Activated T-helper 2 cell treated with anti-CD3 and anti-CD28 coated beads, Interferon-gamma antibody, Interleukin-2, Interleukin-4, amounts not matched to agents 10 μg/mL and 5 μg/mL and 100 μg/mL, durations not matched to agents 14 hours and 24 hours and 36 hours (primary cell): ENCODE data around the gene CEP89. TPM values are rescaled to one million over a fixed set of nuclear protein-coding genes. Genes with fewer than 3 reads are reported as not detected.
"Not testable (repeated sequence)": the region's sequence is repeated elsewhere in the genome, so short reads cannot be mapped to it uniquely, and the experiment has no call there.

Experiments used
- DNase-seq: peaks from one replicate; pipeline ENCODE4 v3.0.0; 2021; ENCODE audit warnings: low spot score
- H3K27ac Mint-ChIP-seq: one replicate; pipeline ENCODE4 v1.8.0; 2021; ENCODE audit warnings: mixed read lengths
- H3K27me3 Mint-ChIP-seq: one replicate; pipeline ENCODE4 v1.8.0; 2021; ENCODE audit warnings: low read depth, mixed read lengths
- H3K36me3 Mint-ChIP-seq: one replicate; pipeline ENCODE4 v1.8.0; 2021; ENCODE audit warnings: low read depth, mixed read lengths
- H3K4me1 Mint-ChIP-seq: one replicate; pipeline ENCODE4 v1.8.0; 2021; ENCODE audit warnings: low read depth, mixed read lengths
- H3K4me3 Mint-ChIP-seq: one replicate; pipeline ENCODE4 v1.8.0; 2021; ENCODE audit warnings: low read depth, mild to moderate bottlenecking, moderate library complexity, mixed read lengths
- H3K9me3 Mint-ChIP-seq: one replicate; pipeline ENCODE4 v1.8.0; 2021; ENCODE audit warnings: mixed read lengths
- intact Hi-C: fragments of 100-400 bp; cut with micrococcal nuclease; formaldehyde crosslinking; loops from one replicate; pipeline ENCODE4 v1.15.1; 2023
- total RNA-seq: library from RNA; stranded (reverse); gene quantifications from 2 replicates; pipeline ENCODE4 v1.2.3, GENCODE V29; 2022

The CEP89 gene
- total RNA-seq, 1 donor from 2014 or later, result 18.0 TPM

GRCh38 chr19:32832094-32832493 lies 139.7 kb downstream of the CEP89 start:
- H3K4me1 Mint-ChIP-seq, H3K36me3 Mint-ChIP-seq, DNase-seq, H3K27ac Mint-ChIP-seq, intact Hi-C loops, H3K27me3 Mint-ChIP-seq, H3K4me3 Mint-ChIP-seq, H3K9me3 Mint-ChIP-seq: not testable (repeated sequence)

GRCh38 chr19:32831611-32832010 lies 140.1 kb downstream of the CEP89 start:
- no peak for DNase-seq
- intact Hi-C loops, result no loop called here
- Mint-ChIP-seq H3K27me3 (peaks cover 5% of the 10 kb centered on the region), H3K9me3 (no peaks in the 10 kb centered on the region), H3K36me3 (no peaks in the 10 kb centered on the region), H3K27ac (no peak overlapping the region), H3K4me1 (no peaks in the 10 kb centered on the region), H3K4me3 (no peak overlapping the region)

GRCh38 chr19:32830231-32831014 lies 141.3 kb downstream of the CEP89 start:
- Mint-ChIP-seq H3K4me3 (no peak overlapping the region), H3K36me3 (no peaks in the 10 kb centered on the region), H3K27ac (no peak overlapping the region)

GRCh38 chr19:32829345-32829896 lies 142.3 kb downstream of the CEP89 start:
- H3K27ac Mint-ChIP-seq, result no peak overlapping the region
- no peak for DNase-seq
- intact Hi-C loops, result no loop called here
- no peaks in the 10 kb centered on the region for H3K4me1 Mint-ChIP-seq
- no peaks in the 10 kb centered on the region for H3K9me3 Mint-ChIP-seq
- peaks cover 5% of the 10 kb centered on the region for H3K27me3 Mint-ChIP-seq
- H3K4me3 Mint-ChIP-seq, result no peak overlapping the region
- no peaks in the 10 kb centered on the region for H3K36me3 Mint-ChIP-seq

More at GRCh38 chr19:32830231-32831014, 141.3 kb downstream of the CEP89 start:
- DNase-seq, result no peak
- intact Hi-C loops, result no loop called here
- Mint-ChIP-seq H3K27me3 (peaks cover 5% of the 10 kb centered on the region), H3K9me3 (no peaks in the 10 kb centered on the region), H3K4me1 (no peaks in the 10 kb centered on the region)

- intact Hi-C loops, result no loop called here
- Mint-ChIP-seq H3K4me1 (no peaks in the 10 kb centered on the region), H3K27ac (no peak overlapping the region), H3K27me3 (peaks cover 5% of the 10 kb centered on the region), H3K36me3 (no peaks in the 10 kb centered on the region), H3K9me3 (no peaks in the 10 kb centered on the region), H3K4me3 (no peak overlapping the region)
- DNase-seq, result no peak
Measured at GRCh38 chr19:32828643-32829344, 143.0 kb downstream of the CEP89 start.

- Mint-ChIP-seq H3K27ac (no peak overlapping the region), H3K27me3 (peaks cover 7% of the 10 kb centered on the region), H3K9me3 (no peaks in the 10 kb centered on the region), H3K4me3 (no peak overlapping the region), H3K4me1 (no peaks in the 10 kb centered on the region), H3K36me3 (no peaks in the 10 kb centered on the region)
- no peak for DNase-seq
- intact Hi-C loops, result no loop called here
Measured at GRCh38 chr19:32828139-32828538, 143.6 kb downstream of the CEP89 start.

Other genes starting within 250 kb of the CEP89 start
- gene SLC7A9, start 102.2 kb downstream of the CEP89 start, total RNA-seq, result 0.21 TPM in 1 of 2 replicates, not detected in the other
- 9.8 and 10.7 TPM in 2 replicates for gene FAAP24, start 284 bp upstream of the CEP89 start, total RNA-seq
- 3.5 and 5.0 TPM in 2 replicates for gene RHPN2, start 92.9 kb upstream of the CEP89 start, total RNA-seq
- gene GPATCH1, start 109.2 kb upstream of the CEP89 start, total RNA-seq, result 11.9 and 13.1 TPM in 2 replicates
- gene WDR88, start 160.2 kb upstream of the CEP89 start, total RNA-seq, result not detected in 2 replicates
- 0.21 and 0.30 TPM in 2 replicates for gene LRP3, start 222.4 kb upstream of the CEP89 start, total RNA-seq